Measurements from ENCODE around the gene HDAC4.

HDAC4 gene

DNA sequence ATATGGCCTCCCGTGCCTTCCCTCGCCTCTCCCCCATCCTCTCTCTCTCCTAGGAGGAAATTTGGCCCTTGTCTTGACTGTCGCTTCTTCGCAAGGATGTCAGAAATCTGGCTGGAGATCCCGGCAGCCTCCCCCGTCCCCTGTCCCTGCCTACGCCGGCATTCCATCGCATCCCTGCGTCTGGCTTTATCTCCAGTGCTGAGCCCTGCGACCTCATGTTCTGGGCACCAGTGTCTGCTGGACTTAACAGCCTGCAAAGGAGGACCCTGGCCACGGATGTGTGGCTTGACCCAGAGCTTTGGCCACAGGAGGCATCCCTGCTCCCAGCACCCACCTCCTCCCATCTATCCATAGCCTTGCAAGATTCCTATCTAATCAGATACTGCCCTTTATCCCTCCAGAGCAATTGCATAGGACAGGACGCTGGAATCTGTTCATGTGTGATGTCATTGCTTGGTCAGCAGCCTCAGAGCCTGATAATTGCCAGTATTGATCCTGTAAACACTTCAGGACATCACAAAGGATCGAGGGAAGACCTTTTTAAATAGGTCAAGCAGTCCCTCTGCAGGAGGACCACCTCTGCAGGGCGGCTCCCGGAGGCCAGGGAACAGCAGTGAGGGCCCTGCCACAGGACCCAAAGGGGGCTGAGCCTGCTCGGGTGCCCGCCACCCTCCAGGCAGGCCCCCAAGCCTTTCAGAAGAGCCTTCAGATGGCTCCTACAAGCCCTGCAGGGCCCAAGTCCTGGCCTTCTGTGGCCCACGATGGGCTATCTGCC, 384.7 kb downstream of the HDAC4 start:
- Histone ChIP-seq H3K27me3 (ENCODE audit: insufficient read depth, poor library complexity, severe bottlenecking) (peaks cover 1% of the 10 kb centered on the region), H3K27ac (replicated peaks) (no peak overlapping the region), H3K4me3 (replicated peaks; ENCODE audit: insufficient read depth, low read length) (no peak overlapping the region)
- DNase-seq (ENCODE audit: low read depth in 1 of 2, low spot score in 1 of 2) = no peak
- TF ChIP-seq GABPA (IDR thresholded peaks at IDR 0.05; ENCODE audit: low read depth) (no peak), SPI1 (IDR thresholded peaks at IDR 0.05; ENCODE audit: borderline replicate concordance, low read depth) (no peak), POLR2AphosphoS5 (IDR thresholded peaks at IDR 0.05; ENCODE audit: low read depth) (no peak)
- TF ChIP-seq, protein P1, sequence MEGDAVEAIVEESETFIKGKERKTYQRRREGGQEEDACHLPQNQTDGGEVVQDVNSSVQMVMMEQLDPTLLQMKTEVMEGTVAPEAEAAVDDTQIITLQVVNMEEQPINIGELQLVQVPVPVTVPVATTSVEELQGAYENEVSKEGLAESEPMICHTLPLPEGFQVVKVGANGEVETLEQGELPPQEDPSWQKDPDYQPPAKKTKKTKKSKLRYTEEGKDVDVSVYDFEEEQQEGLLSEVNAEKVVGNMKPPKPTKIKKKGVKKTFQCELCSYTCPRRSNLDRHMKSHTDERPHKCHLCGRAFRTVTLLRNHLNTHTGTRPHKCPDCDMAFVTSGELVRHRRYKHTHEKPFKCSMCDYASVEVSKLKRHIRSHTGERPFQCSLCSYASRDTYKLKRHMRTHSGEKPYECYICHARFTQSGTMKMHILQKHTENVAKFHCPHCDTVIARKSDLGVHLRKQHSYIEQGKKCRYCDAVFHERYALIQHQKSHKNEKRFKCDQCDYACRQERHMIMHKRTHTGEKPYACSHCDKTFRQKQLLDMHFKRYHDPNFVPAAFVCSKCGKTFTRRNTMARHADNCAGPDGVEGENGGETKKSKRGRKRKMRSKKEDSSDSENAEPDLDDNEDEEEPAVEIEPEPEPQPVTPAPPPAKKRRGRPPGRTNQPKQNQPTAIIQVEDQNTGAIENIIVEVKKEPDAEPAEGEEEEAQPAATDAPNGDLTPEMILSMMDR (IDR thresholded peaks at IDR 0.05; ENCODE audit: insufficient read depth, low read length) = no peak
- TF ChIP-seq, protein P2, sequence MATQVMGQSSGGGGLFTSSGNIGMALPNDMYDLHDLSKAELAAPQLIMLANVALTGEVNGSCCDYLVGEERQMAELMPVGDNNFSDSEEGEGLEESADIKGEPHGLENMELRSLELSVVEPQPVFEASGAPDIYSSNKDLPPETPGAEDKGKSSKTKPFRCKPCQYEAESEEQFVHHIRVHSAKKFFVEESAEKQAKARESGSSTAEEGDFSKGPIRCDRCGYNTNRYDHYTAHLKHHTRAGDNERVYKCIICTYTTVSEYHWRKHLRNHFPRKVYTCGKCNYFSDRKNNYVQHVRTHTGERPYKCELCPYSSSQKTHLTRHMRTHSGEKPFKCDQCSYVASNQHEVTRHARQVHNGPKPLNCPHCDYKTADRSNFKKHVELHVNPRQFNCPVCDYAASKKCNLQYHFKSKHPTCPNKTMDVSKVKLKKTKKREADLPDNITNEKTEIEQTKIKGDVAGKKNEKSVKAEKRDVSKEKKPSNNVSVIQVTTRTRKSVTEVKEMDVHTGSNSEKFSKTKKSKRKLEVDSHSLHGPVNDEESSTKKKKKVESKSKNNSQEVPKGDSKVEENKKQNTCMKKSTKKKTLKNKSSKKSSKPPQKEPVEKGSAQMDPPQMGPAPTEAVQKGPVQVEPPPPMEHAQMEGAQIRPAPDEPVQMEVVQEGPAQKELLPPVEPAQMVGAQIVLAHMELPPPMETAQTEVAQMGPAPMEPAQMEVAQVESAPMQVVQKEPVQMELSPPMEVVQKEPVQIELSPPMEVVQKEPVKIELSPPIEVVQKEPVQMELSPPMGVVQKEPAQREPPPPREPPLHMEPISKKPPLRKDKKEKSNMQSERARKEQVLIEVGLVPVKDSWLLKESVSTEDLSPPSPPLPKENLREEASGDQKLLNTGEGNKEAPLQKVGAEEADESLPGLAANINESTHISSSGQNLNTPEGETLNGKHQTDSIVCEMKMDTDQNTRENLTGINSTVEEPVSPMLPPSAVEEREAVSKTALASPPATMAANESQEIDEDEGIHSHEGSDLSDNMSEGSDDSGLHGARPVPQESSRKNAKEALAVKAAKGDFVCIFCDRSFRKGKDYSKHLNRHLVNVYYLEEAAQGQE (IDR thresholded peaks at IDR 0.05; ENCODE audit: insufficient replicate concordance, low read depth) = no peak

DNA sequence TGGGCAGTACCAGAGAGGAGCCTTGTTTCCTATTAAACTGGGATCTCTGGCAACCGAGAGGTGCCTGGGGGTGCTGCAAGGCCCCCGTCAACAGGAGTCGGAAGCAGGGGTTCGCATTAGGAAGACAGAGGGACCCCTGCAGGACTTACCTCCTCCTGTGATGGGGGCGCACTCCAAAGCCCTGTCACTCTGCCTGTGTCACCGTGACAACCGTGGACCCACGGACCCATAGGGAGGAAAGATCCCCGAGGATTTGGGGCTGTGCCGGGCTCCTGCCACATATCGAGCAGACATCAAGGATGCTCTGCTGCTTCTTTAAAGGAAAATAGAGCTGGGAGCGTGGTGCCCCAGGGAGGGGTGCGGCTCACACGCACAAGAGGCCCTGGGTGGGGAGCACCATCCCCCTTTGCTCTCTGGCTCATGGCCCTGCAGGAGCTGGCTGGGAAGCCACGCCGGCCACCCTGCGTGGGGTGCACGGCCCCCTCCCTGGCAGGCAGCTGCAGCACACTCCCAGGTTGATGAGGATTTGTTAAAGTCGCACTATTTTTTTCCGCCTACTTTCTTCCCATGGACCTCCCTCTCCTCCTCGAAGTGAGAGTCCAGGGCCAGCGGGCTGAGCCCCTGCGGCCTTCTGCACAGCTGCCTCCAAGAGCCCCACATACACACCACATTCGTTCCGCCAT, 385.5 kb downstream of the HDAC4 start:
- DNase-seq (ENCODE audit: low read depth in 1 of 2, low spot score in 1 of 2) = no peak
- Histone ChIP-seq H3K4me3 (replicated peaks; ENCODE audit: insufficient read depth, low read length) (no peak overlapping the region), H3K27me3 (ENCODE audit: insufficient read depth, poor library complexity, severe bottlenecking) (peaks cover 3% of the 10 kb centered on the region), H3K27ac (replicated peaks) (no peak overlapping the region)
- TF ChIP-seq, protein P1 (IDR thresholded peaks at IDR 0.05; ENCODE audit: insufficient read depth, low read length) = no peak
- TF ChIP-seq SPI1 (IDR thresholded peaks at IDR 0.05; ENCODE audit: borderline replicate concordance, low read depth) (no peak), GABPA (IDR thresholded peaks at IDR 0.05; ENCODE audit: low read depth) (no peak), POLR2AphosphoS5 (IDR thresholded peaks at IDR 0.05; ENCODE audit: low read depth) (no peak)
- TF ChIP-seq, protein P2 (IDR thresholded peaks at IDR 0.05; ENCODE audit: insufficient replicate concordance, low read depth) = no peak

DNA sequence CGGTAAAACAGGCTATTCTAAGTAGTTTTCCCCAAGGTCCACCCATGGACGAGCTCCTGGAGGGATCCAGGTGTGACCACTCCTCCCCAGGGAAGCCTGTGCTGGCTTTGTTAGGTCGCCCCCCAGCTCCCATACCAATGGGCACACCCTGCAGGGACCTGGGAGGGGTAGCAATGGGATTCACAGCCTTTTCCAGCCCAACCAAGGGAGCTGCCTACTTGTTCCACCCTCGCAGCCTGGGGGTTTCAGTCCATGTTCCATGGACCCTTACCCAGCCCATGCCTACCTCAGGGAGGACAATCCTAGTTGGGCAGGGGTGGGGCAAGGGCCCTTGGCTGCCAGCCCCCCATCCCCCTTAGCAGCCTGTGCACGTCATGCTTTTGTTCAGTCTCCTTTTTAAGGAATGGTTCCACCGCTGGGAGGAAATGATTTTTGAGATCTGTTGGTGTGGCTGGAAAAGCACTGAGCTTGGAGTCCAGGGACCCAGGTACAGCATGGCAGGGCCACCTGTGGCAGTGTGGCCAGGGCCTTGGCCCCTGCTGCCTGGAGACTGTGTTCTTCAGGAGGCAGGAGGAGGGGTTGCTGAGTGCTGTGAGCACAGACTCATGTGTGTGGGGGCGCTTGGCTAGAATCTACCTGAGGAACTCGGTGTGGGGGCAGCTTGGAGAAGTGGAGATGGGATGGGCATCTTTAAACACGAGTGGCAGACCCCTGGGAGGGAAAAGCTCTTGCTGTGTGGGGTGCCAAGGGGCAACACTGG, 386.2 kb downstream of the HDAC4 start:
- DNase-seq (ENCODE audit: low read depth in 1 of 2, low spot score in 1 of 2) = no peak
- Histone ChIP-seq H3K27ac (replicated peaks) (no peak overlapping the region), H3K27me3 (ENCODE audit: insufficient read depth, poor library complexity, severe bottlenecking) (peaks cover 5% of the 10 kb centered on the region), H3K4me3 (replicated peaks; ENCODE audit: insufficient read depth, low read length) (no peak overlapping the region)
- TF ChIP-seq SPI1 (IDR thresholded peaks at IDR 0.05; ENCODE audit: borderline replicate concordance, low read depth) = no peak
- TF ChIP-seq, protein P2 (IDR thresholded peaks at IDR 0.05; ENCODE audit: insufficient replicate concordance, low read depth) = no peak
- TF ChIP-seq, protein P1 (IDR thresholded peaks at IDR 0.05; ENCODE audit: insufficient read depth, low read length) = no peak
- no peak for TF ChIP-seq GABPA (IDR thresholded peaks at IDR 0.05; ENCODE audit: low read depth)
- no peak for TF ChIP-seq POLR2AphosphoS5 (IDR thresholded peaks at IDR 0.05; ENCODE audit: low read depth)

All from HL-60 (cell line).